Nephron progenitor cell (in vitro differentiated cells): Measurements from ENCODE around the gene KRR1.

Experiments
- DNase-seq: peaks from one replicate; pipeline ENCODE4 v3.0.0; 2021
- H3K27ac Mint-ChIP-seq: 2 replicates; pipeline ENCODE4 v1.8.0; 2021; ENCODE audit warnings: mild to moderate bottlenecking, moderate library complexity, mixed read lengths
- H3K27me3 Mint-ChIP-seq: 2 replicates; pipeline ENCODE4 v1.8.0; 2021; ENCODE audit warnings: mild to moderate bottlenecking, low read depth, mixed read lengths; ENCODE audit not compliant: poor library complexity
- H3K36me3 Mint-ChIP-seq: 2 replicates; pipeline ENCODE4 v1.8.0; 2021; ENCODE audit warnings: low read depth, mixed read lengths
- H3K4me1 Mint-ChIP-seq: 2 replicates; pipeline ENCODE4 v1.8.0; 2021; ENCODE audit warnings: mixed read lengths
- H3K4me3 Mint-ChIP-seq: 2 replicates; pipeline ENCODE4 v1.8.0; 2021; ENCODE audit warnings: mild to moderate bottlenecking, moderate library complexity, mixed read lengths
- H3K9me3 Mint-ChIP-seq: 2 replicates; pipeline ENCODE4 v1.8.0; 2021; ENCODE audit warnings: mild to moderate bottlenecking, moderate library complexity, mixed read lengths
- TF ChIP-seq, protein P1 (sequence below): fragments of 200-600 bp; sonication (generic); IDR thresholded peaks from 2 replicates; pipeline ENCODE4 v1.5.0; 2021; ENCODE audit warnings: antibody characterized with exemption

KRR1 gene

DNA sequence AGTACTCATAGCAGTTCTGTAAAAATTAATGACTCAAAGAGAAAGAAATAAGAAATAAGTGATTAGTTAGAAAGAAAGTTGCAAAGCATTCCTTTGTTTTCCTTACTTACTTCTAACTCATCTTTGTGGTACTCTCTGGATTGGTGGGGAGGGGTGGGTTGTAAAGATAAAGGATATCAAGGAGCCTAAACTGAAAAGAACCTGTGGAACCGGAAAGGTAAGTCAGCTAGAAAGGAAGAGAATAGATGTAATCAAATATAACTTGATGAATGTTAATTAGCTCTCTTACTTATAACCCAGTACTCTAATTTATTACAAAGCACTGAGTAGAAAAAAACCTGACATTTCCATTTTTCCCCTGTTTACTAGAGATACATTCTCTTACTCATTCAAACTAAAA lies 37.5 kb upstream of the KRR1 start:
- no peak for DNase-seq
- peaks cover 48% of the 10 kb centered on the region for H3K4me1 Mint-ChIP-seq
- H3K27ac Mint-ChIP-seq, result no peak overlapping the region
- no peaks in the 10 kb centered on the region for H3K9me3 Mint-ChIP-seq
- H3K4me3 Mint-ChIP-seq, result no peak overlapping the region
- peaks cover 5% of the 10 kb centered on the region for H3K36me3 Mint-ChIP-seq
- TF ChIP-seq, protein P1, sequence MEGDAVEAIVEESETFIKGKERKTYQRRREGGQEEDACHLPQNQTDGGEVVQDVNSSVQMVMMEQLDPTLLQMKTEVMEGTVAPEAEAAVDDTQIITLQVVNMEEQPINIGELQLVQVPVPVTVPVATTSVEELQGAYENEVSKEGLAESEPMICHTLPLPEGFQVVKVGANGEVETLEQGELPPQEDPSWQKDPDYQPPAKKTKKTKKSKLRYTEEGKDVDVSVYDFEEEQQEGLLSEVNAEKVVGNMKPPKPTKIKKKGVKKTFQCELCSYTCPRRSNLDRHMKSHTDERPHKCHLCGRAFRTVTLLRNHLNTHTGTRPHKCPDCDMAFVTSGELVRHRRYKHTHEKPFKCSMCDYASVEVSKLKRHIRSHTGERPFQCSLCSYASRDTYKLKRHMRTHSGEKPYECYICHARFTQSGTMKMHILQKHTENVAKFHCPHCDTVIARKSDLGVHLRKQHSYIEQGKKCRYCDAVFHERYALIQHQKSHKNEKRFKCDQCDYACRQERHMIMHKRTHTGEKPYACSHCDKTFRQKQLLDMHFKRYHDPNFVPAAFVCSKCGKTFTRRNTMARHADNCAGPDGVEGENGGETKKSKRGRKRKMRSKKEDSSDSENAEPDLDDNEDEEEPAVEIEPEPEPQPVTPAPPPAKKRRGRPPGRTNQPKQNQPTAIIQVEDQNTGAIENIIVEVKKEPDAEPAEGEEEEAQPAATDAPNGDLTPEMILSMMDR, result no peak
- peaks cover 7% of the 10 kb centered on the region for H3K27me3 Mint-ChIP-seq

DNA sequence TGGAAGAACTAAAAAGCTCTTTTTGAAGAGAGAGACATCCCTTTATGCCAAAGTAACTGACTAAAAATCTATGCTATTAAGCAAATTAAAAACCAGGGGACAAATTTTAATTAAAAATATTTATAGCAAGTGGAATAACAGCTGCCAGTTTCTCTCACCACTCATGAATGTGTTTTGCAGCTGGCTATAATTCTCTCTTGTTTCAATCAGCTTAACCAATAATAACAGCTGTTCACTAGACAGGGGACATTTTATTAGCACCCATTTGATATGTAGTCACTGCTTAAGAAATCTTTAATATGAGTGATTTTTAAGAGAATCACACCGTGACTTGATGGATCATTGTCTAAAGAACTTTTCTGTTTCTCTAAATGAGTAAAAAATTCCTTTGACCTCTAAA lies 34.2 kb upstream of the KRR1 start:
- no peak overlapping the region for H3K4me3 Mint-ChIP-seq
- H3K27me3 Mint-ChIP-seq, result peaks cover 6% of the 10 kb centered on the region
- no peak overlapping the region for H3K27ac Mint-ChIP-seq
- peaks cover 5% of the 10 kb centered on the region for H3K36me3 Mint-ChIP-seq
- DNase-seq, result no peak
- TF ChIP-seq, protein P1, result no peak
- no peaks in the 10 kb centered on the region for H3K9me3 Mint-ChIP-seq
- H3K4me1 Mint-ChIP-seq, result peaks cover 35% of the 10 kb centered on the region

DNA sequence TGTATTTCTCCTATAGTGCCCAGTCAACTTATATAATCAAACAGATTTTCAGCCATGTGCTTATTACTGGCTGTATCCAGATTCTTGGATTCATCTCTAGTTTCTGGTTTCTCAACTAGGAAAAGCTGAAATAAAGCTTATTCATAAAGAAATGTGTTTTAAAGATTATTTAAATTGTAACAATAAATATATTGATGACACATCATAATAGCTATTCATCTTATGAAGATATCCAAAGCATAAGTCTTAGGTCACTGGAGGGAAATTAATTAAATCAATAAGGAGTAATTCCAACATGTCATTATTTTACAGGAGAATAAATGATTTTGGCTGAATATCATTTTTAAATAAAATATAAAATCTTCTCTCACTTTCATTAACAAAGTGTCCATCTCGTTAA lies 32.1 kb upstream of the KRR1 start:
- Mint-ChIP-seq H3K27me3 (peaks cover 2% of the 10 kb centered on the region), H3K4me1 (peaks cover 14% of the 10 kb centered on the region), H3K4me3 (no peak overlapping the region), H3K9me3 (no peaks in the 10 kb centered on the region), H3K27ac (no peak overlapping the region), H3K36me3 (peaks cover 5% of the 10 kb centered on the region)
- no peak for DNase-seq
- TF ChIP-seq, protein P1, result no peak

DNA sequence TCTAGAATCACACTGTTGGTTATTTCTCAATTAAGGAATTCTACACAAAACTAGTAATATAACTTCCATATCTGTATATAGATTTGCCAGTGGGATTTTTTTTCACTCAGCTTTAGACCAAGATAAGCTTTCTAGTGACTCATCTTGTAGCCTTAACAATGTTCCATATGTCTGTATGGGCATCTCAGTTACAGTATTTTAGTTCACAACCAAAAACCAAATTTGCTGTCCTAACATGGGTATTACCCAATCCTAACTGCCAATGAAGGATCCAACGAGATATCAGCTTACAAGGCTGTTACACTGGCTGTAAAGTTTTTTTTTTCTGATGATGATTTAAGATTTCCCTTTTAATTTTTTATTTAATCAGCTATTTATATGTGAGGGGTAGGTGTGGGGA lies 31.5 kb upstream of the KRR1 start:
- DNase-seq, result no peak
- Mint-ChIP-seq H3K27ac (no peak overlapping the region), H3K4me3 (no peak overlapping the region), H3K9me3 (no peaks in the 10 kb centered on the region), H3K27me3 (peaks cover 6% of the 10 kb centered on the region), H3K4me1 (peaks cover 12% of the 10 kb centered on the region), H3K36me3 (peaks cover 5% of the 10 kb centered on the region)
- TF ChIP-seq, protein P1, result no peak

DNA sequence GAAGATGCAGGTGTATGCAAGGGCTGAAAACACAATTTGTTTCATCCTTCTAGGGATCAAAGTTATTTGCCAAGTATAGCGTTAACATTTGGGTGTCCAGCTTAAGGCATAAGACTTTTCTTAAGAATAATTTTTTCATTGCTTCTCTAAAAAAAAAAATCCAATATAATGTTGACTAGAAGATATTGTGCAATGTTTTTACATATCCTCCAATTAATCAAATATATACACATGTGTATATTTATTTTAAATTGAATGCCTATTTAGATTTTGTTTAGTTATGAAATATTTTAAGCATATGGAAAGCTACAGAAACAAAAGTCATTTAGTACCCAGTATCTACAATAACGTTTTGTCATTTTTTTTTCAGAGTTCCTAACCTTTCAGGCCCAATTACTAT lies 28.5 kb upstream of the KRR1 start:
- Mint-ChIP-seq H3K4me1 (no peaks in the 10 kb centered on the region), H3K36me3 (peaks cover 5% of the 10 kb centered on the region), H3K4me3 (no peak overlapping the region), H3K27ac (no peak overlapping the region), H3K9me3 (no peaks in the 10 kb centered on the region), H3K27me3 (peaks cover 3% of the 10 kb centered on the region)
- TF ChIP-seq, protein P1, result no peak
- DNase-seq, result no peak

DNA sequence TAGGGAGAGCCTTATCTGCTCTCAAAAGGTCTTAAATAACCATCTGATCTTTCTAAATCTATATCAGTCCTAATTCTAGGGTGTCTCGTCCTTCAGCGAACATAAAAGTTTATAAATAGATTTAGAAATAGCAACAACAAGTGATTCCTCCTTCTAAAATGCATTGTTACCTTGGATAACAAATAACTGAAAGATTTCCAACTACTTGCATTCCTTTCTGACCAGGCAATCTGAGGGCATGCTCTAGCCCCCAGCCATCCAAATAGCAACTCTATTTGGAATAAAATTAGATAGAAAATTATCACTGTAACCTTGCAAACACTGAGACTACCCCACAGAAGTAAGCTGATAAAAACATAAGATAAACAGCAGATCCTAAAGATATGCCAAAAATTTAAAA lies 21.8 kb upstream of the KRR1 start:
- Mint-ChIP-seq H3K4me3 (no peak overlapping the region), H3K27me3 (peaks cover 3% of the 10 kb centered on the region), H3K36me3 (no peaks in the 10 kb centered on the region), H3K9me3 (no peaks in the 10 kb centered on the region), H3K27ac (no peak overlapping the region), H3K4me1 (peaks cover 7% of the 10 kb centered on the region)
- TF ChIP-seq, protein P1, result no peak
- no peak for DNase-seq
